HUES6 (cell line): Measurements from ENCODE around the gene SLC25A21.
A peak's percentile ranks its signal among the peaks of the same experiment; 100 is the strongest.
"Not testable (repeated sequence)": the region's sequence is repeated elsewhere in the genome, so short reads cannot be mapped to it uniquely, and the experiment has no call there.

Experiments used
- H3K27ac ChIP-seq: 2 replicates; pipeline ENCODE4 v1.7.0; 2013; ENCODE audit warnings: low read depth, mild to moderate bottlenecking, low read length, inconsistent platforms
- H3K27me3 ChIP-seq: 2 replicates; pipeline ENCODE4 v1.6.1; 2013; ENCODE audit warnings: low read length; ENCODE audit not compliant: control insufficient read depth, insufficient read depth
- H3K36me3 ChIP-seq: 2 replicates; pipeline ENCODE4 v1.6.1; 2013; ENCODE audit warnings: low read length; ENCODE audit not compliant: control insufficient read depth, insufficient read depth
- H3K4me1 ChIP-seq: 2 replicates; pipeline ENCODE4 v1.6.1; 2013; ENCODE audit warnings: low read length; ENCODE audit not compliant: control insufficient read depth, insufficient read depth
- H3K4me3 ChIP-seq: 2 replicates; pipeline ENCODE4 v1.5.1; 2013; ENCODE audit warnings: low read depth, low read length
- H3K9ac ChIP-seq: one replicate; pipeline ENCODE4 v1.6.1; 2013; ENCODE audit warnings: mild to moderate bottlenecking, low read length
- H3K9me3 ChIP-seq: 2 replicates; pipeline ENCODE4 v1.6.1; 2013; ENCODE audit warnings: low read depth, low read length; ENCODE audit not compliant: control insufficient read depth, insufficient read depth

SLC25A21 gene

DNA sequence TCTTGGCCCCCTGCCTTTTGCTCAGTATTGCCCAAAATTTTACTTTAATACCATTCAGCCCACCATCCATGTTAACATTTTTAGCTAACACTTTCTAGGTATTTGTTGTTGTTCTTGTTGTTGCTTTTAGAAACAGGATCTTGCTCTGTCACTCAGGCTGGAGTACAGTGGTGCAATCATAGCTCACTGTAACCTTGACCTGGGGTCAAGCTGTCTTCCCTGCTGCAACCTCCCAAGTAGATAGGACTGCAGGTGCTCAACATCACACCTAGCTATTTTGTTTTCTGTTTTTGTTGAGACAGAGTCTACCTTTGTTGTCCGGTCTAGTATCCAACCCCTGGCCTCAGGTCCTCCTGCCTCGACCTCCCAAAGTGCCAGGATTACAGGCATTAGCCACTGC lies 29.3 kb upstream of the SLC25A21 start:
- Histone ChIP-seq H3K9ac (no peak overlapping the region), H3K27ac (no peak overlapping the region), H3K4me3 (no peak overlapping the region), H3K9me3 (peaks cover 23% of the 10 kb centered on the region), H3K4me1 (peaks cover 4% of the 10 kb centered on the region; the same call in 1 of the 2 replicates), H3K36me3 (no peaks in the 10 kb centered on the region; the same call in 1 of the 2 replicates), H3K27me3 (no peaks in the 10 kb centered on the region)

DNA sequence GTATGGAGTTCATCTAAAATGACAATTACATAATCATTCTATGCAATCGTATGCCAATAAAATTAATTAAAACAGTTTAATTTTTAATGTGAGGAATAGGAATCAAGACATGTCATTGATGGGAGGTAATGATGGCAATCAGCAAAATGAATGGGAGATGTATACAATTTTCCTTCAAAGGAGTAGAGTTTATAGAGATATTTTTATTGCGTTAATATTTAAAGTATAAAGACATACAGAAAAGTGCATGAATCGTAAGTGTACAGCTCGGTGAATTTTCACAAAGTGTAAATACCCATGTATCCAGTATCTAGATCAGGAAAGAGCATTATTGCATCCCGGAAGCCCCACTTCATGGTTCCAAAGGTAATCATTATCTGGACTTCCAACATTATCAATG lies 26.5 kb upstream of the SLC25A21 start:
- H3K27me3 ChIP-seq, result no peaks in the 10 kb centered on the region
- no peak overlapping the region for H3K9ac ChIP-seq
- H3K4me3 ChIP-seq, result peak overlapping the region; percentile 91
- no peaks in the 10 kb centered on the region; the same call in 1 of the 2 replicates for H3K9me3 ChIP-seq
- H3K27ac ChIP-seq, result no peak overlapping the region
- H3K36me3 ChIP-seq, result no peaks in the 10 kb centered on the region; the same call in 1 of the 2 replicates
- peaks cover 4% of the 10 kb centered on the region; the same call in 1 of the 2 replicates for H3K4me1 ChIP-seq

- no peak overlapping the region for H3K27ac ChIP-seq
- H3K9ac ChIP-seq, result peak overlapping the region; percentile 83
- H3K4me3 ChIP-seq, result peak overlapping the region; percentile 91
Measured at GRCh38 chr14:37198273-37198598, 25.8 kb upstream of the SLC25A21 start.

GRCh38 chr14:37197421-37198272 lies 25.2 kb upstream of the SLC25A21 start, which contains the start of gene MIPOL1:
MIPOL1 (plus strand) TSS chr14:37197937; CDS start chr14:37247889, 49,952 bp downstream.
- H3K4me3 ChIP-seq, result peak within 1 kb of the TSS; percentile 91
- peak within 1 kb of the TSS; percentile 83 for H3K9ac ChIP-seq
- peaks cover 4% of the 10 kb centered on the region; the same call in 1 of the 2 replicates for H3K4me1 ChIP-seq
- no peaks in the 10 kb centered on the region for H3K9me3 ChIP-seq
- H3K27ac ChIP-seq, result peak within 1 kb of the TSS; percentile 39; the same call in 1 of the 2 replicates
- no peaks in the 10 kb centered on the region for H3K27me3 ChIP-seq
- no peaks in the 10 kb centered on the region for H3K36me3 ChIP-seq

More at GRCh38 chr14:37198273-37198598, 25.8 kb upstream of the SLC25A21 start:
- peaks cover 4% of the 10 kb centered on the region; the same call in 1 of the 2 replicates for H3K4me1 ChIP-seq
- H3K36me3 ChIP-seq, result no peaks in the 10 kb centered on the region
- no peaks in the 10 kb centered on the region for H3K9me3 ChIP-seq
- no peaks in the 10 kb centered on the region for H3K27me3 ChIP-seq

- H3K36me3 ChIP-seq, result no peaks in the 10 kb centered on the region
- H3K4me1 ChIP-seq, result no peaks in the 10 kb centered on the region; the same call in 1 of the 2 replicates
- H3K27ac ChIP-seq, result no peak overlapping the region
- peak overlapping the region; percentile 91 for H3K4me3 ChIP-seq
- no peaks in the 10 kb centered on the region for H3K27me3 ChIP-seq
- H3K9me3 ChIP-seq, result no peaks in the 10 kb centered on the region
- H3K9ac ChIP-seq, result no peak overlapping the region
Measured at GRCh38 chr14:37196604-37197420, 24.4 kb upstream of the SLC25A21 start.

DNA sequence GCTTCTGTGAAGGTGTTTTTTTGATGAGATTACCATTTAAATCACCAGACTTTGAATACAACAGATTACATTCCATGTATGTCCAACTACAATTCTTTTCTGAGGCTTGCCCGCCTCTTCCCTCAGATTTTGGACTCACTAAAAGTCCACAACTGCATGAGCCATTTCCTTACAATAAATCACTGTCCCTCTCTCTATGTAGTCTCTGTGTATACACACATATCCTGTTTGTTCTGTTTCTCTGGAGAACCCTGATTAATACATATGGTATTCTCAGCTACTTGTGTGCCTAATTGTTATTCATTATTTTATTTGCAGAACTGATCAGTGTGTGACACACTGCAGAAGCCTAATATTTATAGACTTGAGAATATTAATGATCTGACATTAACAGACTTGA lies 22.9 kb upstream of the SLC25A21 start:
- no peaks in the 10 kb centered on the region for H3K4me1 ChIP-seq
- H3K36me3 ChIP-seq, result no peaks in the 10 kb centered on the region
- H3K9ac ChIP-seq, result no peak overlapping the region
- H3K9me3 ChIP-seq, result no peaks in the 10 kb centered on the region
- H3K27ac ChIP-seq, result no peak overlapping the region
- H3K4me3 ChIP-seq, result no peak overlapping the region
- H3K27me3 ChIP-seq, result no peaks in the 10 kb centered on the region

DNA sequence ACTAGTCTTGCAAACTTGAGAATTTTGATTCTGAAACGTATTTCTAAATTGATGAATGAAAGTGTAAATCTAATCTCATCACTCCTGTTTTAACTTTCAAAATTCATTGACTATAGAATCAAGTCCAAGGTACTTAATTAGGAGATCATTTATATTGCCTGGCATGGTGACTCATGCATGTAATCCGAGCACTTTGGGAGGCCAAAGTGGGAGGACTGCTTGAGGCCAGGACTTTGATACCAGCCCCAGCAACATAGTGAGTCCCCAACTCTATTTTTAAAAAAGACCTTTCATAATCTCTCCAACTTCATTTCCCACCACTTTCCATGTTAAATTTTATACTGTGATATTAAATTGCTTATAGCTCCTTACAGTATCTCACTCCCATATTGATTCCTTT lies 22.3 kb upstream of the SLC25A21 start:
- no peak overlapping the region for H3K9ac ChIP-seq
- no peaks in the 10 kb centered on the region for H3K27me3 ChIP-seq
- H3K9me3 ChIP-seq, result no peaks in the 10 kb centered on the region
- no peaks in the 10 kb centered on the region for H3K36me3 ChIP-seq
- H3K4me3 ChIP-seq, result no peak overlapping the region
- H3K4me1 ChIP-seq, result no peaks in the 10 kb centered on the region
- H3K27ac ChIP-seq, result no peak overlapping the region

DNA sequence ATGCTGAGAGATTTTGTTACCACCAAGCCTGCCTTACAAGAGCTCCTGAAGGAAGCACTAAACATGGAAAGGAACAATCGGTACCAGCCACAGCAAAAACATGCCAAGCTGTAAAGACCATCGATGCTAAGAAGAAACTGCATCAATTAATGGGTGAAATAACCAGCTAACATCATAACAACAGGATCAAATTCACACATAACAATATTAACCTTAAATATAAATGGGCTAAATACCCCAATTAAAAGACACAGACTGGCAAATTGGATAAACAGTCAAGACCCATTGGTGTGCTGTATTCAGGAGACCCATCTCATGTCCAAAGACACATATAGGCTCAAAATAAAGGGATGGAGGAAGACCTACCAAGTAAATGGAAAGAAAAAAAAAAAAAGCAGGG lies 17.3 kb upstream of the SLC25A21 start:
- H3K36me3 ChIP-seq, H3K4me3 ChIP-seq, H3K27ac ChIP-seq, H3K9me3 ChIP-seq, H3K27me3 ChIP-seq, H3K9ac ChIP-seq, H3K4me1 ChIP-seq: not testable (repeated sequence)

- not testable (repeated sequence) for H3K4me1 ChIP-seq, H3K36me3 ChIP-seq, H3K27ac ChIP-seq, H3K27me3 ChIP-seq, H3K4me3 ChIP-seq, H3K9me3 ChIP-seq, H3K9ac ChIP-seq
Measured at GRCh38 chr14:37187840-37188577, 15.6 kb upstream of the SLC25A21 start.

- Histone ChIP-seq H3K36me3 (no peaks in the 10 kb centered on the region), H3K9ac (no peak overlapping the region), H3K9me3 (no peaks in the 10 kb centered on the region), H3K4me1 (peaks cover 5% of the 10 kb centered on the region; the same call in 1 of the 2 replicates), H3K27ac (no peak overlapping the region), H3K27me3 (no peaks in the 10 kb centered on the region), H3K4me3 (no peak overlapping the region)
Measured at GRCh38 chr14:37187294-37187693, 14.9 kb upstream of the SLC25A21 start.
